Measurements from ENCODE around the gene NRN1L. TPM values are rescaled to one million over a fixed set of nuclear protein-coding genes. Genes with fewer than 3 reads are reported as not detected.

The NRN1L gene
- total and polyA plus RNA-seq, 2 donors (not counting 1 experiment from before 2014, with no cell fraction given) = 0.10 to 0.17 TPM

DNA sequence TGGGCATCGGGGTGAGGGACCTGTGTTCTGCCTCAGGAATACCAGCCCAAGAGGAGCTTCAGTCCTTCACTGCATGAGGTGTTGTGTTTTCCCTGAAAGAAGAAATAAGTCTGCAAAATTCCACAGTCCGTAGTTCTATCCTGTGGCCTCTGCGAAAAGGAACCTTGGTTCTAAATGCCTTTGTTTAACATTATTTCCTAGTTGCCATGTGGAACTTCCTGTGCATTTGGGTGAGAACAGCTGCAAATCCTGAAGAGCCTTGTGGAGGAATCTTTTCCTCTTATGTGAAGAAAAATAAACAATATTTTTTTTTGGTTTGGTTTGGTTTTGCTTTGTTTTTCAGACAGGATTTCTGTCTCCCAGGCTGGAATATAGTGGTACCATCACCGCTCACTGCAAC, 18.1 kb downstream of the NRN1L start:
- Histone ChIP-seq H3K4me3 (replicated peaks in 1 of 4; ENCODE audit: control extremely low read depth in 1 of 4, insufficient read depth in 1 of 4, low read depth in 3 of 4, low read length in 4 of 4) (no peak overlapping the region), H3K79me2 (ENCODE audit: control insufficient read depth, insufficient read depth, low read length) (peaks cover 8% of the 10 kb centered on the region), H4K20me1 (ENCODE audit: control insufficient read depth, extremely low read depth, insufficient read depth, low read length) (no peaks in the 10 kb centered on the region), H3K27ac (ENCODE audit: insufficient read depth, low read length) (no peak overlapping the region), H3K27me3 (ENCODE audit: control insufficient read depth, insufficient read depth, low read length) (no peaks in the 10 kb centered on the region), H3K9ac (ENCODE audit: insufficient read depth, low read length) (no peak overlapping the region), H3K9me3 (ENCODE audit: control insufficient read depth, insufficient read depth, low read depth, low read length) (no peaks in the 10 kb centered on the region), H3K4me1 (ENCODE audit: control insufficient read depth, extremely low read depth, insufficient read depth, low read length) (no peaks in the 10 kb centered on the region), H2AFZ (ENCODE audit: low read length) (no peak overlapping the region), H3K4me2 (ENCODE audit: extremely low read depth, insufficient read depth, low read length) (no peak overlapping the region), H3K36me3 (ENCODE audit: control insufficient read depth, insufficient read depth, low read length) (no peaks in the 10 kb centered on the region)
- no peak for DNase-seq (ENCODE audit: low read depth in 2 of 2)
- no peak for TF ChIP-seq CTCF (conservative IDR thresholded peaks at IDR 0.05 in 1 of 2, IDR thresholded peaks at IDR 0.05 in 1 of 2; ENCODE audit: low read depth in 1 of 2, low read length in 2 of 2)
- TF ChIP-seq EZH2 (IDR thresholded peaks at IDR 0.05; ENCODE audit: low read length, missing control alignments) = no peak

DNA sequence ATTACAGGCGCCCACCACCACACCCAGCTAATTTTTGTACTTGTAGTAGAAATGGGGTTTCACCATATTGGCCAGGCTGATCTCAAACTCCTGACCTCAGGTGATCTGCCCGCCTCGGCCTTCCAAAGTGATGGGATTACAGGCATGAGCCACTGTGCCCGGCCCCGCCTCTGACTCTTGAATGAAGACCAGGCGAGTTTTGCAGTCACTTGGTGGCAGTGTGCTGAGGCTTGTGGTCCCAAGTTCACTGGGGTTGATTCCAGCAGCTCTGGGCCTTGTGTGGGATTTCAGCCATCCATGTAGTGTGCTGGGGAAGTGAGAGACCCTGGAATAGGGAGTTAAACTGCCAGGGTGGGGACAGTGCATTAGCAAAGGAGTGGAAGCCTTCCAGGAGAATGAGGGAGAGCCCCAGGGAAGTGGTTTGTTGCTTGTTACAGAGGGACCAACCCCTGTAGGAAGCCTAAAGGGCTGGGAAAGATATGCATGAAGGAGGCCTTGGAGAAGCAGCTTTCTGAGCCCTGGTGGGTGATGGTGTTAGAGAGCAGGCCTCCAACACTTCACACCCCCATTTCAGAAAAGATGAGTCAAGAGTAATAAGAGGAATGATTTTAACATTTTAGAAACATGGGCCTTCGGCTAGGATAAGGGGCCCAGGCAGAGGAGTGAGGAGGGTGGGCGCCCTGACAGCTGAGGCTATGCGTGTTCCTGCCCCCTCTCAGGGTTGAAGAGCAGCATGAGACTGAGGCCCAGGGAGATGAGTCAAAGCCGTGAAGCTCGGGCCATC, 22.9 kb downstream of the NRN1L start:
- H3K27ac ChIP-seq (ENCODE audit: insufficient read depth, low read length) = no peak overlapping the region
- no peak overlapping the region for H3K9ac ChIP-seq (ENCODE audit: insufficient read depth, low read length)
- no peaks in the 10 kb centered on the region for H4K20me1 ChIP-seq (ENCODE audit: control insufficient read depth, extremely low read depth, insufficient read depth, low read length)
- no peaks in the 10 kb centered on the region for H3K79me2 ChIP-seq (ENCODE audit: control insufficient read depth, insufficient read depth, low read length)
- peaks cover 9% of the 10 kb centered on the region for H3K36me3 ChIP-seq (ENCODE audit: control insufficient read depth, insufficient read depth, low read length)
- no peaks in the 10 kb centered on the region for H3K4me1 ChIP-seq (ENCODE audit: control insufficient read depth, extremely low read depth, insufficient read depth, low read length)
- no peak overlapping the region for H3K4me3 ChIP-seq (replicated peaks in 1 of 4; ENCODE audit: control extremely low read depth in 1 of 4, insufficient read depth in 1 of 4, low read depth in 3 of 4, low read length in 4 of 4)
- DNase-seq (ENCODE audit: low read depth in 2 of 2) = no peak
- no peak overlapping the region for H2AFZ ChIP-seq (ENCODE audit: low read length)
- no peak overlapping the region for H3K4me2 ChIP-seq (ENCODE audit: extremely low read depth, insufficient read depth, low read length)
- H3K27me3 ChIP-seq (ENCODE audit: control insufficient read depth, insufficient read depth, low read length) = no peaks in the 10 kb centered on the region
- no peaks in the 10 kb centered on the region for H3K9me3 ChIP-seq (ENCODE audit: control insufficient read depth, insufficient read depth, low read depth, low read length)
- no peak for TF ChIP-seq EZH2 (IDR thresholded peaks at IDR 0.05; ENCODE audit: low read length, missing control alignments)

DNA sequence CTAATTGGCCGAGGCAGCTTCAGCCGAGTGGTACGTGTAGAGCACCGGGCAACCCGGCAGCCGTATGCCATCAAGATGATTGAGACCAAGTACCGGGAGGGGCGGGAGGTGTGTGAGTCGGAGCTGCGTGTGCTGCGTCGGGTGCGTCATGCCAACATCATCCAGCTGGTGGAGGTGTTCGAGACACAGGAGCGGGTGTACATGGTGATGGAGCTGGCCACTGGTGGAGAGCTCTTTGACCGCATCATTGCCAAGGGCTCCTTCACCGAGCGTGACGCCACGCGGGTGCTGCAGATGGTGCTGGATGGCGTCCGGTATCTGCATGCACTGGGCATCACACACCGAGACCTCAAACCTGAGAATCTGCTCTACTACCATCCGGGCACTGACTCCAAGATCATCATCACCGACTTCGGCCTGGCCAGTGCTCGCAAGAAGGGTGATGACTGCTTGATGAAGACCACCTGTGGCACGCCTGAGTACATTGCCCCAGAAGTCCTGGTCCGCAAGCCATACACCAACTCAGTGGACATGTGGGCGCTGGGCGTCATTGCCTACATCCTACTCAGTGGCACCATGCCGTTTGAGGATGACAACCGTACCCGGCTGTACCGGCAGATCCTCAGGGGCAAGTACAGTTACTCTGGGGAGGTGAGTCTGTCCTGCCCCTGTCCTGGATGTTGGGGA, 24.5 kb downstream of the NRN1L start:
- Histone ChIP-seq H3K4me3 (replicated peaks in 1 of 4; ENCODE audit: control extremely low read depth in 1 of 4, insufficient read depth in 1 of 4, low read depth in 3 of 4, low read length in 4 of 4) (no peak overlapping the region), H3K4me1 (ENCODE audit: control insufficient read depth, extremely low read depth, insufficient read depth, low read length) (no peaks in the 10 kb centered on the region), H3K9ac (ENCODE audit: insufficient read depth, low read length) (no peak overlapping the region), H3K79me2 (ENCODE audit: control insufficient read depth, insufficient read depth, low read length) (no peaks in the 10 kb centered on the region), H2AFZ (ENCODE audit: low read length) (no peak overlapping the region), H3K27ac (ENCODE audit: insufficient read depth, low read length) (no peak overlapping the region), H3K36me3 (ENCODE audit: control insufficient read depth, insufficient read depth, low read length) (peaks cover 9% of the 10 kb centered on the region), H3K9me3 (ENCODE audit: control insufficient read depth, insufficient read depth, low read depth, low read length) (no peaks in the 10 kb centered on the region), H3K4me2 (ENCODE audit: extremely low read depth, insufficient read depth, low read length) (no peak overlapping the region), H4K20me1 (ENCODE audit: control insufficient read depth, extremely low read depth, insufficient read depth, low read length) (no peaks in the 10 kb centered on the region), H3K27me3 (ENCODE audit: control insufficient read depth, insufficient read depth, low read length) (no peaks in the 10 kb centered on the region)
- no peak for DNase-seq (ENCODE audit: low read depth in 2 of 2)
- TF ChIP-seq CTCF (conservative IDR thresholded peaks at IDR 0.05 in 1 of 2, IDR thresholded peaks at IDR 0.05 in 1 of 2; ENCODE audit: low read depth in 1 of 2, low read length in 2 of 2) (no peak), EZH2 (IDR thresholded peaks at IDR 0.05; ENCODE audit: low read length, missing control alignments) (no peak)
